GM19455 (cell line): Measurements from ENCODE around the gene GPRIN2.
"Not testable (repeated sequence)": the region's sequence is repeated elsewhere in the genome, so short reads cannot be mapped to it uniquely, and the experiment has no call there.

Experiments used
- ATAC-seq: cut with Tn5 transposase; IDR thresholded peaks from one replicate; pipeline ENCODE4 v1.9.1; 2021; ENCODE audit not compliant: unreplicated experiment

The GPRIN2 gene

GRCh38 chr10:46570655-46571054 is 14.2 kb upstream of the GPRIN2 start:
- ATAC-seq, result not testable (repeated sequence)

- ATAC-seq, result not testable (repeated sequence)
Observed at GRCh38 chr10:46567151-46567550, 10.7 kb upstream of the GPRIN2 start.

GRCh38 chr10:46565591-46566332 is 9.3 kb upstream of the GPRIN2 start:
- ATAC-seq, result not testable (repeated sequence)

- no peak for ATAC-seq
Observed at GRCh38 chr10:46560952-46561351, 4.5 kb upstream of the GPRIN2 start.

GRCh38 chr10:46560381-46560780 is 3.9 kb upstream of the GPRIN2 start:
- ATAC-seq, result no peak

GRCh38 chr10:46559231-46559671 is 2.8 kb upstream of the GPRIN2 start:
- no peak for ATAC-seq

- no peak for ATAC-seq
Observed at GRCh38 chr10:46558392-46559185, 2.1 kb upstream of the GPRIN2 start.

- no peak for ATAC-seq
Observed at GRCh38 chr10:46558122-46558391, 1.6 kb upstream of the GPRIN2 start.

- ATAC-seq, result no peak
Observed at GRCh38 chr10:46557319-46558121, 1.1 kb upstream of the GPRIN2 start.

GRCh38 chr10:46555713-46556514 is 544 bp downstream of the GPRIN2 start:
- no peak for ATAC-seq

GRCh38 chr10:46555366-46555712 is 1.1 kb downstream of the GPRIN2 start:
- ATAC-seq, result no peak

- ATAC-seq, result no peak
Observed at GRCh38 chr10:46554166-46554781, 2.2 kb downstream of the GPRIN2 start.

- ATAC-seq, result no peak
Observed at GRCh38 chr10:46553238-46554049, 3.0 kb downstream of the GPRIN2 start.

GRCh38 chr10:46552526-46553237 is 3.8 kb downstream of the GPRIN2 start:
- no peak for ATAC-seq

GRCh38 chr10:46551701-46552525 is 4.5 kb downstream of the GPRIN2 start:
- no peak for ATAC-seq

- ATAC-seq, result no peak
Observed at GRCh38 chr10:46550795-46551700, 5.4 kb downstream of the GPRIN2 start.
